ENCODE measurements around the gene ZFYVE27.

The ZFYVE27 gene

DNA sequence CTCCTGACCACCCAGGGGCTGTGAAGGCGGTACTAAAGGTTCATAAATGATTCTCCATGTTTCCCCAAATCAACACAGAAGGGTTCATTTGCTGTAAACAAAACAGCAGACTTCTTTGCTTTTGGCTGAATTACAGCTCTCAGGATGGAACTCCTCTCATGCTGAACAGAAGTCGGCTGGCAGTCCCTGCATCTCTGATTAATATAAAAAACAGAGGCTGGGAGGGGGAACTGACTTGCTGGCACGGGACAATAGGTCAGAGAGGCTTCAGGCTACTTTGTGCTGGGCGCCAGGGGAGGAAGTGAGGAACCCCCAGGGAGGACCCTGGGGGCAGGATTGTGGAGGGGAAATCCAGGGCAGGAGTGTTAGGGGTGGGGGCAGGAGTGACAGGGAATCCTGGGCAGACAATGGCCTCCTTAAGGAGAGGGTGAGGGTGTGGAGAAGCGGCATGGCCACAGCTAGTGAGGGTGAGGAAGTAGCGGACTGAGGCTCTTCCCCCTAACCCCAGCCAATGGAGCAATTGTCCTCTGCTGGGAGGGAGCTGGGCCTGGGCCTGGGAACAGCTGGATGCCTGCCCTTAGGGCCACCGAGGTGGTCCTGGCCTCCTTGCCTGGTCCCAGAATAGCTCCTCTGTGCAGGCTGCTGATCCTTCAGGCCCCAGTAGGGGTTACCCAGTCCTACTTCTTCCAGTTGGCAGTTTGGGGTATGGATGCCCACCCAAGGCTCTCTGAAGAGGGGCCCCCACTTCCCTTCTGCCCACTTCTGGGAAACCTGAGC lies 44.1 kb downstream of the ZFYVE27 start:
- DNase-seq: no peak
- Histone ChIP-seq H3K4me1 (peaks cover 0 to 6% (median 0%) of the 10 kb centered on the region in 4 donors), H3K36me3 (no peaks in the 10 kb centered on the region), H3K4me3 (no peak overlapping the region), H3K9me3 (no peaks in the 10 kb centered on the region), H3K27me3 (no peaks in the 10 kb centered on the region), H3K27ac (no peak overlapping the region)
- intact Hi-C loops (cut with DNase I; ENCODE audit: low total_unique reads): no loop called here
- TF ChIP-seq, protein P1, sequence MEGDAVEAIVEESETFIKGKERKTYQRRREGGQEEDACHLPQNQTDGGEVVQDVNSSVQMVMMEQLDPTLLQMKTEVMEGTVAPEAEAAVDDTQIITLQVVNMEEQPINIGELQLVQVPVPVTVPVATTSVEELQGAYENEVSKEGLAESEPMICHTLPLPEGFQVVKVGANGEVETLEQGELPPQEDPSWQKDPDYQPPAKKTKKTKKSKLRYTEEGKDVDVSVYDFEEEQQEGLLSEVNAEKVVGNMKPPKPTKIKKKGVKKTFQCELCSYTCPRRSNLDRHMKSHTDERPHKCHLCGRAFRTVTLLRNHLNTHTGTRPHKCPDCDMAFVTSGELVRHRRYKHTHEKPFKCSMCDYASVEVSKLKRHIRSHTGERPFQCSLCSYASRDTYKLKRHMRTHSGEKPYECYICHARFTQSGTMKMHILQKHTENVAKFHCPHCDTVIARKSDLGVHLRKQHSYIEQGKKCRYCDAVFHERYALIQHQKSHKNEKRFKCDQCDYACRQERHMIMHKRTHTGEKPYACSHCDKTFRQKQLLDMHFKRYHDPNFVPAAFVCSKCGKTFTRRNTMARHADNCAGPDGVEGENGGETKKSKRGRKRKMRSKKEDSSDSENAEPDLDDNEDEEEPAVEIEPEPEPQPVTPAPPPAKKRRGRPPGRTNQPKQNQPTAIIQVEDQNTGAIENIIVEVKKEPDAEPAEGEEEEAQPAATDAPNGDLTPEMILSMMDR (IDR thresholded peaks at IDR 0.05): no peak

DNA sequence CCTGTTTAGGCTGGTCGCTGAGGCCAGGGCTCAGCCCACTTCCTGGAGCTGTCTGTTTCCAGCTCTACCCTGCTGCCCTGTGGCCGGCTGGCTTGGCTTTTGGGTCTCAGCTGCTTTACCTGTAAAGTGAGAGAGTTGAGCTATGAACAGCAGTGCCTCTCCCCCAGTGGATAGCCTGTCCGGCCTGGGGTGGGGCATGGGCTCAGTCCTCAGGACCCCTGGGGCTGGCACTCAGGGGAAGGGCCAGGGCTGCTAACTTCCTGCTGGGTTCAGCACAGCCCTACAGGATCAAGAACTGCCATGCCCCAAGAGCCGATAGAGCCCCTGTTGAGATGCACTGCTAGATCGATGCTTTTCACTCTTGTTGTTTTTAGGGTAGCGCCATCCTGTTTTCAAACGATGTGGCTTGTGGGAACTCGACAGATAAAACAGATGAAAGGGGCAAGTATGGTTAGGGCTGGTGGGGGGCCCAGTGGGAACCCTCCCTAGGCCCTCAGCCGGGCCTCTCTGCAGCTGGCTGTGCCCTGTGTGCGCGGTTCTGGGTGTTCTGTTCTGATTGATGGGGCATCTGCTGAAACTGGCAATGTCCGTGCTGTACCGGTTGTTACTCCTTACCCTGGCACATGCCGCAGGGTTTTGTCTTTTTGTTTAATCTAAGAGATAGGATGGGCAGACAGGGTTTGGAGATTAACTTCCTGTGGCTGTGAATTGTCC lies 44.8 kb downstream of the ZFYVE27 start:
- no peak for DNase-seq
- H3K9me3 ChIP-seq: no peaks in the 10 kb centered on the region
- H3K27ac ChIP-seq: no peak overlapping the region
- H3K27me3 ChIP-seq: peaks cover 0 to 1% of the 10 kb centered on the region in 2 donors
- no peak overlapping the region for H3K4me3 ChIP-seq
- TF ChIP-seq, protein P1 (IDR thresholded peaks at IDR 0.05): no peak
- H3K4me1 ChIP-seq: peaks cover 0 to 6% (median 0%) of the 10 kb centered on the region in 4 donors
- intact Hi-C loops (cut with DNase I; ENCODE audit: low total_unique reads): no loop called here
- no peaks in the 10 kb centered on the region for H3K36me3 ChIP-seq

DNA sequence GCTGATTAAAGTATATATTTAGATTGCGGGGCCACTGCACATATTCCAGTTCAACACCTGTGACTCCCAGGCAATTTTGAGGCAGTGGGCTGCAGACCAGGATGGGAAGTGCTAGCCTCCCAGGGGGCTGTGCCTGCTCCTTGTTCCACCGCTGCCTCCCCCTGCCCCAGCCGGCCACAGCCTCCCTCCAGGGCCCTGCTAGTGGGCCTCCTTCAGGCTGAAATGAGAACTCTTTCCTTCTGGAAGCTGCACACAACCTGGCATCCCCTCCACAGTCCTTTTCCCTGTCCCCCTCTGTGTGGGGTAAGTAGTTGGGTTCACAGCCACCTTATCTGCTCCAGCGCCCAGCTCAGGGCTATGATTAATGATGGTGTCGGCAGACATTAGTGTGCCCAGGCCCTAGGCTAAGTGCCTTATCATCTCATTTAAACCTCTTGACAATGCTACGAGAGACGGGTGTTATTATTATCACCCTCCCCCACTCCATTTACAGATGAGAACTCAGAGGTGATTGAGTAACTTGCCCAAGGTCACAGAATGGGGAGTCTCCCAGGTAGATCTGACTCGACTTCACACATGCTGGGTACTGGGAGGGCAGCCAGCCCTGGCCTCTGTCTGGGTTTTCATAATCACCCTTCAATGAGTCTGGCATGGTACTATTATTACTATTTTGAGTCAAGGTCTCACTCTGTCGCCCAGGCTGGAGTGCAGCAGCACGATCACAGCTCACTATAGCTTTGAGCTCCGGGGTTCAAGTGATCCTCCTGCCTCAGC lies 45.7 kb downstream of the ZFYVE27 start:
- H3K36me3 ChIP-seq: no peaks in the 10 kb centered on the region
- no peaks in the 10 kb centered on the region for H3K9me3 ChIP-seq
- TF ChIP-seq, protein P1 (IDR thresholded peaks at IDR 0.05): no peak
- no peak for DNase-seq
- no peak overlapping the region for H3K4me3 ChIP-seq
- intact Hi-C loops (cut with DNase I; ENCODE audit: low total_unique reads): no loop called here
- H3K27me3 ChIP-seq: peaks cover 0 to 7% of the 10 kb centered on the region in 2 donors
- H3K4me1 ChIP-seq: peaks cover 0 to 6% (median 0%) of the 10 kb centered on the region in 4 donors
- H3K27ac ChIP-seq: no peak overlapping the region

DNA sequence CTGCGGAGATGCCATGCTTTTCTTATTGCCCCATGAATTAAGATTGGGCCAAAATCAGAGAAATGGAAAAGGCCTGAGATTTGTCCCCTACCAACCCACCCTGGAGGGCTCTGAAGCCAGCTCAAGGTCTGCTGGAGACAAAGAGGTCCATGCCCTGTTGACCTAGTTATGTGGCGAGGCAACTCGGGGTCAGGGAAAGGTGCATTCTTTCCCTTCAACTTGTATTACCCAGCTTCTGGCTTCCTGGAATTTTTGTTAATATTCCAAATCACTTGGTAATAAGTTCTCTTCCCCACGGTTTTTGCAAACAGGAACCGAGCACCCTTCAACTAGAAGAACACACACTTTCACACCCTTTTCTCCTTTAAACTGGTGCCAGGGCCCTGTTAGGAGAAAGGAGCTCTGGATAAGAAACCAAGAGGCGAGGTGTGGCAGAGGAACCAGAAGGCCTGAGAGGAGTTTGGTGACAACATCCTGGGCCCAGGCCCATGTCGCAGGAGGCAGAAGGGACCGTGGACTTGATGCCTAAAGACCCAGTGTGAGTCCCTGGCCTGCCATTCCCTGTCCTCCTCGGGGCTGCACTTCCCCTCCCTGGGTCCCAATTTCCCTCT lies 47.4 kb downstream of the ZFYVE27 start:
- no peak for DNase-seq
- Histone ChIP-seq H3K36me3 (no peaks in the 10 kb centered on the region), H3K9me3 (no peaks in the 10 kb centered on the region), H3K4me3 (no peak overlapping the region), H3K4me1 (peaks cover 0 to 15% (median 6%) of the 10 kb centered on the region in 4 donors), H3K27ac (no peak overlapping the region), H3K27me3 (peaks cover 0 to 18% of the 10 kb centered on the region in 2 donors)
- TF ChIP-seq, protein P1 (IDR thresholded peaks at IDR 0.05): no peak
- intact Hi-C loops (cut with DNase I; ENCODE audit: low total_unique reads): no loop called here

DNA sequence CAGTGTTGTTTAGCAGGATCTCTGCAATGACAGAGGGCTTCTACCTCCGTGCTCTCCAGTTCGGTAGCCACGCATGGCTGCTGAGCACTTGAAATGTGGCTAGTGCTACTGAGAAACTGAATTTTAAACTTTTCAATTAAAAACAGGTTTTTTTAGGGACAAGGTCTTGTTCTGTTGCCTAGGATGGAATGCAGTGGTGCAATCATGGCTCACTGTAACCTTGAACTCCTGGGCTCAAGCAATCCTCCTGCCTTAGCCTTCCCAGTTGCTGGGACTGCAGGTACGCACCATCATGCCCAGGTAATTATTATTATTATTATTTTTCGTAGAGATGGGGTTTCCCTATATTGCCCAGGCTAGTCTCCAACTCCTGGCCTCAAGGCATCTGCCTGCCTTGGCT lies 48.3 kb downstream of the ZFYVE27 start:
- no peak for DNase-seq
- H3K36me3 ChIP-seq: no peaks in the 10 kb centered on the region
- no peak overlapping the region for H3K4me3 ChIP-seq
- intact Hi-C loops (cut with DNase I; ENCODE audit: low total_unique reads): no loop called here
- no peak overlapping the region for H3K27ac ChIP-seq
- H3K4me1 ChIP-seq: peaks cover 0 to 16% (median 7%) of the 10 kb centered on the region in 4 donors
- H3K9me3 ChIP-seq: no peaks in the 10 kb centered on the region
- H3K27me3 ChIP-seq: peaks cover 0 to 25% of the 10 kb centered on the region in 2 donors
- TF ChIP-seq, protein P1 (IDR thresholded peaks at IDR 0.05): no peak

All from tibial artery (tissue), 4 donors.